Measurements from ENCODE around the gene P2RX3.
"Not testable (repeated sequence)": the region's sequence is repeated elsewhere in the genome, so short reads cannot be mapped to it uniquely, and the experiment has no call there.

Gene P2RX3

GRCh38 chr11:57325735-57326048 lies 12.5 kb upstream of the P2RX3 start:
- DNase-seq, result no peak

GRCh38 chr11:57327721-57328120 lies 10.4 kb upstream of the P2RX3 start:
- no peak for DNase-seq

GRCh38 chr11:57330029-57330428 lies 8.1 kb upstream of the P2RX3 start:
- DNase-seq, result no peak

GRCh38 chr11:57331720-57332119 lies 6.4 kb upstream of the P2RX3 start:
- no peak for DNase-seq

- no peak for DNase-seq
Observed at GRCh38 chr11:57332694-57333440, 5.3 kb upstream of the P2RX3 start.

- no peak for DNase-seq
Observed at GRCh38 chr11:57335023-57335342, 3.2 kb upstream of the P2RX3 start.

- DNase-seq, result peak; percentile 68 to 89 (median 79)
Observed at GRCh38 chr11:57335343-57336110, 2.6 kb upstream of the P2RX3 start, which contains the start of gene SSRP1. Gene SSRP1, minus strand, starts transcription at chr11:57335892. Its CDS starts 771 bp downstream, at chr11:57335121.

- DNase-seq, result peak in 1 of 5 donors; percentile 18
Observed at GRCh38 chr11:57336111-57336666, 2.0 kb upstream of the P2RX3 start.

GRCh38 chr11:57336856-57337255 lies 1.3 kb upstream of the P2RX3 start:
- DNase-seq, result not testable (repeated sequence)

GRCh38 chr11:57339328-57339727 lies 1.2 kb downstream of the P2RX3 start:
- no peak for DNase-seq

GRCh38 chr11:57340039-57340615 lies 2.0 kb downstream of the P2RX3 start:
- DNase-seq, result no peak

GRCh38 chr11:57341250-57341808 lies 3.2 kb downstream of the P2RX3 start:
- no peak for DNase-seq

GRCh38 chr11:57342702-57343101 lies 4.5 kb downstream of the P2RX3 start:
- no peak for DNase-seq

GRCh38 chr11:57343825-57344224 lies 5.7 kb downstream of the P2RX3 start:
- DNase-seq, result no peak

GRCh38 chr11:57344826-57345225 lies 6.7 kb downstream of the P2RX3 start:
- no peak for DNase-seq

GRCh38 chr11:57345555-57346211 lies 7.5 kb downstream of the P2RX3 start:
- DNase-seq, result peak; percentile 35 to 73 (median 56)

- DNase-seq, result no peak
Observed at GRCh38 chr11:57347336-57347735, 9.2 kb downstream of the P2RX3 start.

- no peak for DNase-seq
Observed at GRCh38 chr11:57348052-57348451, 9.9 kb downstream of the P2RX3 start.

GRCh38 chr11:57348636-57349313 lies 10.6 kb downstream of the P2RX3 start:
- no peak for DNase-seq

GRCh38 chr11:57349491-57350274 lies 11.5 kb downstream of the P2RX3 start:
- DNase-seq, result peak; percentile 36 to 51 (median 48)

- no peak for DNase-seq
Observed at GRCh38 chr11:57353036-57353435, 14.9 kb downstream of the P2RX3 start.
